Measurements from ENCODE around the gene GINS2.

GINS2 gene

GRCh38 chr16:85648805-85649204, 39.9 kb downstream of the GINS2 start:
- ATAC-seq: no peak
- no peak for TF ChIP-seq POU6F1 (CRISPR knock-in tag; IDR thresholded peaks at IDR 0.05; ENCODE audit: borderline replicate concordance, low read depth)
- no peak for TF ChIP-seq RARB (CRISPR knock-in tag; IDR thresholded peaks at IDR 0.05)
- TF ChIP-seq GLIS3 (CRISPR knock-in tag; IDR thresholded peaks at IDR 0.05): no peak
- no peak for TF ChIP-seq ARNTL (CRISPR knock-in tag; IDR thresholded peaks at IDR 0.05; ENCODE audit: borderline replicate concordance, low read depth)
- no peak for TF ChIP-seq CSDC2 (CRISPR knock-in tag; IDR thresholded peaks at IDR 0.05)
- TF ChIP-seq ZFP3 (CRISPR knock-in tag; IDR thresholded peaks at IDR 0.05): no peak
- TF ChIP-seq ISL1 (CRISPR knock-in tag; IDR thresholded peaks at IDR 0.05): no peak
- TF ChIP-seq TSHZ2 (CRISPR knock-in tag; IDR thresholded peaks at IDR 0.05): no peak
- no peak for TF ChIP-seq TCF4 (CRISPR knock-in tag; IDR thresholded peaks at IDR 0.05; ENCODE audit: borderline replicate concordance)
- TF ChIP-seq CREB5 (CRISPR knock-in tag; IDR thresholded peaks at IDR 0.05; ENCODE audit: low read depth): no peak
- no peak for TF ChIP-seq PATZ1 (CRISPR knock-in tag; IDR thresholded peaks at IDR 0.05; ENCODE audit: borderline replicate concordance)
- no peak for TF ChIP-seq SNAI2 (CRISPR knock-in tag; IDR thresholded peaks at IDR 0.05)
- TF ChIP-seq BACH2 (CRISPR knock-in tag; IDR thresholded peaks at IDR 0.05; ENCODE audit: borderline replicate concordance): no peak

- ATAC-seq: no peak
- TF ChIP-seq TCF4 (CRISPR knock-in tag; IDR thresholded peaks at IDR 0.05; ENCODE audit: borderline replicate concordance) (no peak), SNAI2 (CRISPR knock-in tag; IDR thresholded peaks at IDR 0.05) (no peak), ZNF565 (CRISPR knock-in tag; conservative IDR thresholded peaks at IDR 0.05; ENCODE audit: low read depth) (no peak), ZNF8 (CRISPR knock-in tag; IDR thresholded peaks at IDR 0.05) (no peak), OSR1 (CRISPR knock-in tag; IDR thresholded peaks at IDR 0.05) (no peak), ZFP3 (CRISPR knock-in tag; IDR thresholded peaks at IDR 0.05) (no peak)
Observed at GRCh38 chr16:85648070-85648714, 40.6 kb downstream of the GINS2 start.

GRCh38 chr16:85646976-85647375, 41.8 kb downstream of the GINS2 start:
- no peak for ATAC-seq
- TF ChIP-seq CSRNP3 (CRISPR knock-in tag; IDR thresholded peaks at IDR 0.05) (no peak), ZFP3 (CRISPR knock-in tag; IDR thresholded peaks at IDR 0.05) (no peak), POU6F1 (CRISPR knock-in tag; IDR thresholded peaks at IDR 0.05; ENCODE audit: borderline replicate concordance, low read depth) (no peak), ESRRG (CRISPR knock-in tag; IDR thresholded peaks at IDR 0.05) (no peak), TSHZ2 (CRISPR knock-in tag; IDR thresholded peaks at IDR 0.05) (no peak), CREB5 (CRISPR knock-in tag; IDR thresholded peaks at IDR 0.05; ENCODE audit: low read depth) (no peak), CSDC2 (CRISPR knock-in tag; IDR thresholded peaks at IDR 0.05) (no peak), ZNF565 (CRISPR knock-in tag; conservative IDR thresholded peaks at IDR 0.05; ENCODE audit: low read depth) (no peak), SNAI2 (CRISPR knock-in tag; IDR thresholded peaks at IDR 0.05) (no peak)
